GM19025 (cell line): ENCODE results near the gene FAM83F.

ENCODE experiments used
- ATAC-seq: cut with Tn5 transposase; IDR thresholded peaks from one replicate; pipeline ENCODE4 v1.9.1; 2021; ENCODE audit warnings: mild to moderate bottlenecking, low read depth, moderate library complexity; ENCODE audit not compliant: unreplicated experiment

The FAM83F gene

GRCh38 chr22:39962071-39962470, 32.7 kb upstream of the FAM83F start:
- ATAC-seq = no peak

GRCh38 chr22:39965748-39966147, 29.0 kb upstream of the FAM83F start:
- no peak for ATAC-seq

GRCh38 chr22:39966470-39966869, 28.3 kb upstream of the FAM83F start:
- no peak for ATAC-seq

- ATAC-seq = no peak
Measured at GRCh38 chr22:39967103-39967829, 27.5 kb upstream of the FAM83F start.

- no peak for ATAC-seq
Measured at GRCh38 chr22:39967996-39968972, 26.5 kb upstream of the FAM83F start.

- no peak for ATAC-seq
Measured at GRCh38 chr22:39970742-39971141, 24.0 kb upstream of the FAM83F start.

GRCh38 chr22:39972641-39973040, 22.1 kb upstream of the FAM83F start:
- ATAC-seq = no peak

GRCh38 chr22:39973656-39974055, 21.1 kb upstream of the FAM83F start:
- ATAC-seq = no peak

- no peak for ATAC-seq
Measured at GRCh38 chr22:39974065-39974464, 20.7 kb upstream of the FAM83F start.

- ATAC-seq = no peak
Measured at GRCh38 chr22:39979048-39979447, 15.7 kb upstream of the FAM83F start.

- no peak for ATAC-seq
Measured at GRCh38 chr22:39979458-39979857, 15.3 kb upstream of the FAM83F start.

- ATAC-seq = no peak
Measured at GRCh38 chr22:39980596-39980995, 14.2 kb upstream of the FAM83F start.

GRCh38 chr22:39983346-39983745, 11.4 kb upstream of the FAM83F start:
- no peak for ATAC-seq

GRCh38 chr22:39984006-39984405, 10.7 kb upstream of the FAM83F start:
- no peak for ATAC-seq

- ATAC-seq = no peak
Measured at GRCh38 chr22:39984746-39985145, 10.0 kb upstream of the FAM83F start.

GRCh38 chr22:39985383-39986035, 9.2 kb upstream of the FAM83F start:
- ATAC-seq = no peak

- ATAC-seq = no peak
Measured at GRCh38 chr22:39988386-39989114, 6.2 kb upstream of the FAM83F start.

- no peak for ATAC-seq
Measured at GRCh38 chr22:39989633-39990032, 5.1 kb upstream of the FAM83F start.

GRCh38 chr22:39990686-39991085, 4.1 kb upstream of the FAM83F start:
- no peak for ATAC-seq

- ATAC-seq = no peak
Measured at GRCh38 chr22:39991159-39991860, 3.4 kb upstream of the FAM83F start.
